HEK293 (cell line): ENCODE measurements around the gene MALAT1.
A peak's percentile ranks its signal among the peaks of the same experiment; 100 is the strongest.

Source experiments
- ZBTB8A ChIP-seq: fragments of 450-650 bp; formaldehyde crosslinking; IDR thresholded peaks from 2 replicates; pipeline ENCODE4 v1.5.1; 2016; ENCODE audit warnings: missing biosample characterization, missing genetic modification characterization
- ZNF174 ChIP-seq: fragments of 450-650 bp; formaldehyde crosslinking; IDR thresholded peaks from 2 replicates; pipeline ENCODE4 v1.5.0; 2017; ENCODE audit warnings: missing biosample characterization, mild to moderate bottlenecking, missing genetic modification characterization
- ZNF24 ChIP-seq: fragments of 450-650 bp; formaldehyde crosslinking; IDR thresholded peaks from 2 replicates; pipeline ENCODE4 v1.5.1; 2016; ENCODE audit warnings: missing biosample characterization, missing genetic modification characterization
- ZNF518A ChIP-seq: fragments of 450-650 bp; formaldehyde crosslinking; conservative IDR thresholded peaks from 2 replicates; pipeline ENCODE4 v1.5.1; 2016; ENCODE audit warnings: low read depth, missing biosample characterization, missing genetic modification characterization
- ZNF654 ChIP-seq: fragments of 450-650 bp; formaldehyde crosslinking; IDR thresholded peaks from 2 replicates; pipeline ENCODE4 v1.5.1; 2016; ENCODE audit warnings: low read depth, missing biosample characterization, missing genetic modification characterization
- ZNF660 ChIP-seq: fragments of 450-650 bp; IDR thresholded peaks from 2 replicates; pipeline ENCODE4 v1.5.1; 2018; ENCODE audit warnings: missing biosample characterization, mild to moderate bottlenecking, missing genetic modification characterization
- ZNF701 ChIP-seq: fragments of 450-650 bp; formaldehyde crosslinking; IDR thresholded peaks from 2 replicates; pipeline ENCODE4 v1.5.1; 2016; ENCODE audit warnings: missing biosample characterization, missing genetic modification characterization
- TF ChIP-seq, protein P1 (sequence below): fragments of 450-650 bp; formaldehyde crosslinking; IDR thresholded peaks from 2 replicates; pipeline ENCODE4 v1.5.0; 2017; ENCODE audit warnings: missing biosample characterization, missing genetic modification characterization, borderline replicate concordance
- TF ChIP-seq, protein P2 (sequence below): fragments of 450-650 bp; formaldehyde crosslinking; IDR thresholded peaks from 2 replicates; pipeline ENCODE4 v1.5.1; 2016; ENCODE audit warnings: missing biosample characterization, missing genetic modification characterization

DNA sequence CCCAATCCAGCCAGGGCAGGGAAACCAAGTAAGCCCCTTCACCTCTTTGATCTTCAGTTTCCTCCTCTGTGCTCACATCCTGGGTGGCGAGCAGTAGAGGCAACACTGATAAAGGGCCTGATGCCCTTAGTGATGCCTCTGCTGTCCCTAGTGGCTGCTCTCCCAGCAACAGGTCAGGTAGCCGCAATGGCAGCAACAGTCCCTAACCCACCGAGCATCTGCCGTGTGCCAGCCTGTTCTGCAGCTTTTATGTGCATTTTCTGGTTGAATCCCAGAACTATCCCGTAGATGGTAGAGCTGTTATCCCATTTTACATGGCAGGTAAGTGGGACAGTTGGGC lies 31.3 kb downstream of the MALAT1 start:
- TF ChIP-seq, protein P1, sequence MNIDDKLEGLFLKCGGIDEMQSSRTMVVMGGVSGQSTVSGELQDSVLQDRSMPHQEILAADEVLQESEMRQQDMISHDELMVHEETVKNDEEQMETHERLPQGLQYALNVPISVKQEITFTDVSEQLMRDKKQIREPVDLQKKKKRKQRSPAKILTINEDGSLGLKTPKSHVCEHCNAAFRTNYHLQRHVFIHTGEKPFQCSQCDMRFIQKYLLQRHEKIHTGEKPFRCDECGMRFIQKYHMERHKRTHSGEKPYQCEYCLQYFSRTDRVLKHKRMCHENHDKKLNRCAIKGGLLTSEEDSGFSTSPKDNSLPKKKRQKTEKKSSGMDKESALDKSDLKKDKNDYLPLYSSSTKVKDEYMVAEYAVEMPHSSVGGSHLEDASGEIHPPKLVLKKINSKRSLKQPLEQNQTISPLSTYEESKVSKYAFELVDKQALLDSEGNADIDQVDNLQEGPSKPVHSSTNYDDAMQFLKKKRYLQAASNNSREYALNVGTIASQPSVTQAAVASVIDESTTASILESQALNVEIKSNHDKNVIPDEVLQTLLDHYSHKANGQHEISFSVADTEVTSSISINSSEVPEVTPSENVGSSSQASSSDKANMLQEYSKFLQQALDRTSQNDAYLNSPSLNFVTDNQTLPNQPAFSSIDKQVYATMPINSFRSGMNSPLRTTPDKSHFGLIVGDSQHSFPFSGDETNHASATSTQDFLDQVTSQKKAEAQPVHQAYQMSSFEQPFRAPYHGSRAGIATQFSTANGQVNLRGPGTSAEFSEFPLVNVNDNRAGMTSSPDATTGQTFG (tag by site-specific recombination) = no peak
- TF ChIP-seq, protein P2, sequence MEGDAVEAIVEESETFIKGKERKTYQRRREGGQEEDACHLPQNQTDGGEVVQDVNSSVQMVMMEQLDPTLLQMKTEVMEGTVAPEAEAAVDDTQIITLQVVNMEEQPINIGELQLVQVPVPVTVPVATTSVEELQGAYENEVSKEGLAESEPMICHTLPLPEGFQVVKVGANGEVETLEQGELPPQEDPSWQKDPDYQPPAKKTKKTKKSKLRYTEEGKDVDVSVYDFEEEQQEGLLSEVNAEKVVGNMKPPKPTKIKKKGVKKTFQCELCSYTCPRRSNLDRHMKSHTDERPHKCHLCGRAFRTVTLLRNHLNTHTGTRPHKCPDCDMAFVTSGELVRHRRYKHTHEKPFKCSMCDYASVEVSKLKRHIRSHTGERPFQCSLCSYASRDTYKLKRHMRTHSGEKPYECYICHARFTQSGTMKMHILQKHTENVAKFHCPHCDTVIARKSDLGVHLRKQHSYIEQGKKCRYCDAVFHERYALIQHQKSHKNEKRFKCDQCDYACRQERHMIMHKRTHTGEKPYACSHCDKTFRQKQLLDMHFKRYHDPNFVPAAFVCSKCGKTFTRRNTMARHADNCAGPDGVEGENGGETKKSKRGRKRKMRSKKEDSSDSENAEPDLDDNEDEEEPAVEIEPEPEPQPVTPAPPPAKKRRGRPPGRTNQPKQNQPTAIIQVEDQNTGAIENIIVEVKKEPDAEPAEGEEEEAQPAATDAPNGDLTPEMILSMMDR (tag by site-specific recombination) = 0 out of 2 replicates have a peak, but pooled peaks have one; percentile 19
- TF ChIP-seq ZNF654 (tag by site-specific recombination) = no peak
- no peak for TF ChIP-seq ZNF174
- no peak for TF ChIP-seq ZNF518A
- no peak for TF ChIP-seq ZNF701
- TF ChIP-seq ZBTB8A (tag by site-specific recombination) = no peak
- no peak for TF ChIP-seq ZNF24 (tag by site-specific recombination)
- TF ChIP-seq ZNF660 (tag by site-specific recombination) = no peak
